Fibroblast of peridontal ligament (primary cell): ENCODE data around the gene SFI1.
A peak's percentile ranks its signal among the peaks of the same experiment; 100 is the strongest.

Experiments used
- DNase-seq: peaks from one replicate; pipeline ENCODE4 v3.0.0-alpha.2; 2010; ENCODE audit errors: extremely low read depth

The SFI1 gene

DNA sequence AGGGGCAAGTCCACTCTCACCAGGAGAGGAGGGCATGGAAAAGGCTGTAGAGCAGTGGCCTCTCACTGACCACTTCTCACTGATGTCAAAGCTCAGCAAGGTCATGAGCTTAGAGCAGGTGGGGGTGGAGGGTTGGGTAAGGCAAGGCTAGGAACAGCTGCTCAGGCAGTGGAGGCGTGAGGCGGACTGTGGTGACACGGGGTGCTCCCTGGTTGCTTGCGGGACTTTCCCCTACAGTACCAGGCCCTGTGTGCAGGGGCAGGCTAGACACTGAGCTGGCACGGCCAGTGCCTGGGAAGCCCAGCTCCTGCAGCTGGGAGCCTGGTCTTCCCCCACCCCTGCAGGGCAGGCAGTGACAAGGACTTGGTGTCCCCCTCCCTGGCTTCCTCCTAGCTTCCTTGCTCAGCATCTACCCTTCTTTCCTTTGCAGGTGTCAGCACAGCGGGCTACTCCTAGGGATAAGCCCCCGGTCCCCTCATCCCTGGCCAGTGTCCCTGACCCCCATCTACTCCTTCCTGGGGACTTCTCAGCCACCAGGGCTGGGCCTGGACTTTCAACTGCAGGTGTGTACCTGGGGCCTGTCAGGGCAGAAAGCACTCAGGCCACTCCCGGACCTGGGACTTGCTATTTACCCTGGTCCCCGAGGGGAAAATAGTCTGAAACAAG is 120.1 kb downstream of the SFI1 start:
- no peak for DNase-seq

DNA sequence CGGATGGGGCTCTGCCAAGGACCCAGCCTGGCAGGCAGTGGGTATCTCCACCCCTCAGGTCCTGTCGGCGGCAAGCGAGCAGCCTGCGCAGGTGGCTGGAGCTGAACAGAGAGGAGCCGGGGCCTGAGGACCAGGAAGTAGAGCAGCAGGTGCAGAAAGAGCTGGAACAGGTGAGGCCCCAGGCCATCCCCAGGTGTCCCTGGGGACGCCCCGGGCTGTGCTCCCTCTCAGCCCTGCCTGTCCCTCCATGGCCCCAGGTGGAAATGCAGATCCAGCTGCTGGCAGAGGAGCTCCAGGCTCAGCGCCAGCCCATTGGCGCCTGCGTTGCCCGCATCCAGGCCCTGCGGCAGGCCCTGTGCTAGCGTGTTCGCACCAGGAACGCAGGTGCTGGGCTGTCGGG is 121.7 kb downstream of the SFI1 start:
- no peak for DNase-seq

DNA sequence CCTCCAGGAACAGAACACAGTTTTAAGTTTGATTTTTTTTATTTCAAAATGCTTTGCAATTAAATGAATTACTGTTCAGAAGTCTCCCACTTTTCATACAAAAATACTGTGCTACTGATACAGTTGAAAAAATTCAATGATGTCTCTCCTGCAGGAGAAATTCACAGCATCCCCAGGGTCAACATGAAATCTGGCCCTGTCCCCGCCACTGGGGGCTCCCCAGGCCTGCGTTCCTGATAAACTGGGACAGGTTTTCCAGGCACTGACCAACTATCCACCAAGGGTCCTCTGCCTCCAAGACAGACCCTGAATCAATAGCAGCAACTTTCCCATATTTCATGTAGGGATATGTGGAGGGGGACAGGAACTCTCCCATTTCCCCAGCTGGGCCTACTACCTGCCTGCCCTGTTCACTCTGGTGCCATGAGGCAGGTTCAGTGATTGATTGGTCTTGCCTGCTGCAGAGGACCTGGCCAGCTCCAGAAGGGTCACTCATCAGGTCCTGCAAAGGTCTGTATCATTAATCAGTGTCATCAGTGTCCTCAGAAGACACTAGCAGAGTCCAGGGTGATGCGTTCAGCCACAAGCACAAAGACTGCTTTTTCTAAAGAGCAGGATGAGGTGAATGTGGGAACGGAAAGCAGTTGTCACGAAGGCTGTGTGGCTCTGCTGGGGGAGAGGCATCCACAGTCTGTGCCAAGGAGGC is 122.3 kb downstream of the SFI1 start:
- DNase-seq = no peak

DNA sequence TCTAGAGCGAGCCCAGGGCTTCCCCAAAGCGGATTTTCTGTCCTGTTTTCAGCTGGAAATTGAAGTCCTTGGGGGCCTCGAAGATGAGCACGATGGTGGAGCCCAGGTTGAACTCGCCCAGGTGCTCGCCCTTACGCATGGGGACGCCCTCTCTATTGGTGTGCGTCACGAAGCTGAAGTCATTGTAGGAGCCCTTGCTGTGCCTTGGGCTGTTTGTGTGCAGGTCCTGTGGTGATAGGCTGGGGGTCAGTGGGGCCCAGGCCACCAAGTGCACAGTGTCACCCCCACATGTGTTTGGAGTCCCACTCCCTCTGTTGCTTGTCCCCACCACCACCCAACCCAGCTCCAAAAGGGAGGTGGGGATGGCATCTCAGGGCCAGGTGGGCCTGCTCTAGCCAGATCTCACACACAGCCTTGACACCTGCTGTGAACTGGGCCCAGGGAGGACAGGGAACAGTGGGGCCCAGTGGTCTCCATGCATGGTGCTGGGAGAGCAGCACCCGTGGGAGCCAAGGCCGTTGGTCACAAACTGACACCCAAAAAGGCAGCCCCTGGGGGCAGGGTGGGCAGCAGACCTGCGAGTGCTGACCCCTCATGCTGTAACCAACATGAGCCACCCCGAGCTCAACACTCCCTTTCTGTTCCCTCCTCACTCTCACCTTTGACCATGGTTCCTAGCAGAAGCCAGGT is 123.4 kb downstream of the SFI1 start:
- DNase-seq = no peak

DNA sequence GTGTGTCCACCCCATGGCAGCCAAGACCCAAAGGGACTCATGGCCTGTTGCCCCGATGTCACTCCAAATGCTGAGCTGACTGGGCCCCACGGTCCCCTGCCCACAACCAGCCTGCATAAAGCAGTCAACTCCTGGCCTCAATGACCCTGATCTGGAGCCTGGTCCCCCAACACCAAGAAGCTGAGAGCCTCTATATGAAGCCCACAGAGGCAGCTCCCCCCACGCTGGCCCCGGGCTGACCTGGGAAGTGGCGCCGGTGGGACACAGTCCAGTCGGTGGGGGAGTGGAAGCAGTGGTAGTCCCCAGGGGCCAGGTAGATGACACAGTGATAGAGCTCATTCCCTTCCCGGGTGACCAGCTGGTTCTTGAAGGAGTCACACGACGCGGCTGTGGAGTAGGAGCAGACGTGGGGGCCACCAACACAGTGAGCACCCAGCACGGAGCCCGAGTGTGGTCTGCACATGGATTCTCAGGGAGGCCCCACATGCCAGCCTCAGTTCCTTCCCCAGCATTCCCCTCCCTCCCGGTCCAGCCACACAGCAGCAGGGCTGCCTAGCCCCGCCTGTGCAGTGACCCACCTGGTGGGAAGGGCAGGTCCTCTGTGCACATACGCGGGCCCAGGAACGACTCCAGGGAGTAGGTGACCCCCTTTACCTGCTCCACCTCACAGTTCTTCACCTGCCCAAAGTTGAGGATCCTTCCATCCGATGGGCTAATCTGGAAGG is 124.6 kb downstream of the SFI1 start:
- DNase-seq = no peak

DNA sequence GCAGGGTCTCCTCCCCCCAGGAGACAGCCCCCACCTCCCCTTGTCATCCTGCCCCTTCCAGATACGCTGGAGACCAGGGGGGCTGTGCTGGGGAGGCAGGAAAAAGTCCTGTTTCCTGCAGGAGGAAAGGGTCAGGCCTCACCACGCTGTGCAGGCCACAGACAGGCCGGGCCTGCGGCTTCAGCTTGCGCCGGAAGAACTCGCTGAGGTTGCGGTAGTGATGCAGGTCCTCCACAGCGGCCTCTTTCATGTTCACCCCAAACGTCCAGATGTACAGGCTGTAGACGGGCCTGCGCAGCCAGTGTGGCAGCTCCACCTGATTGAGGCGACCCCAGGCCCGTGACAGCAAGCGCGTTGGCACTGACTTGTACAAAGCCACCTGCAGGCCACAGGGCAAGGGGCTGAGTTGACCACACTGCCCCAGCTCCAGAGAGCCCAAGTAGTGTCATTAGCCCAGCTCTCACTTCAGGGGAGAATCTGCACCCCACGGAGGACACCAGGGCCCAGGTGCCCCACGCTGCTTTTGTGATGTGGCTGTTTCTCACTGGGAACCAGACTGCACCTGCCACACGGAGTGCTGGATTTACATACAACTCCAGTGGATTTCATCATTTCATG is 125.3 kb downstream of the SFI1 start:
- no peak for DNase-seq

DNA sequence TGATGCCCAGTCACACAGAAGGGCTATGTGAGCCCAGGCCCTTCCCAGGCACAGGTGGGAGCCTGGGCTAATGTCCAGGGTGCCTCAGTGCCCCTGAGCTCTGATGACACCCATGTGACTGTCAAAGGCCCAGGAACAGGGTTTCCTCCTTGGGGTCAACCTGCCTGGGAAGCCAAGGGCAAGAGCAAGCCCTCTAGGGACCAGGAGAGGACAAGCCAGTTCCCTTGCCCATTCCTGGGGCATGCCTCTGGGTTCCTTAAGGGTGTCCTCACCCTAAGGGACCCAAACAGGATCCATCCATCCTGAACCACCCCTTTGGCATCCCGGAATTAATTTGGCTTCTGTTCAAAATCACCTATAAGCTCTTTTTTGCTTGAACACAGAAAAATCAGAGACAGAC is 126.6 kb downstream of the SFI1 start:
- DNase-seq = no peak

DNA sequence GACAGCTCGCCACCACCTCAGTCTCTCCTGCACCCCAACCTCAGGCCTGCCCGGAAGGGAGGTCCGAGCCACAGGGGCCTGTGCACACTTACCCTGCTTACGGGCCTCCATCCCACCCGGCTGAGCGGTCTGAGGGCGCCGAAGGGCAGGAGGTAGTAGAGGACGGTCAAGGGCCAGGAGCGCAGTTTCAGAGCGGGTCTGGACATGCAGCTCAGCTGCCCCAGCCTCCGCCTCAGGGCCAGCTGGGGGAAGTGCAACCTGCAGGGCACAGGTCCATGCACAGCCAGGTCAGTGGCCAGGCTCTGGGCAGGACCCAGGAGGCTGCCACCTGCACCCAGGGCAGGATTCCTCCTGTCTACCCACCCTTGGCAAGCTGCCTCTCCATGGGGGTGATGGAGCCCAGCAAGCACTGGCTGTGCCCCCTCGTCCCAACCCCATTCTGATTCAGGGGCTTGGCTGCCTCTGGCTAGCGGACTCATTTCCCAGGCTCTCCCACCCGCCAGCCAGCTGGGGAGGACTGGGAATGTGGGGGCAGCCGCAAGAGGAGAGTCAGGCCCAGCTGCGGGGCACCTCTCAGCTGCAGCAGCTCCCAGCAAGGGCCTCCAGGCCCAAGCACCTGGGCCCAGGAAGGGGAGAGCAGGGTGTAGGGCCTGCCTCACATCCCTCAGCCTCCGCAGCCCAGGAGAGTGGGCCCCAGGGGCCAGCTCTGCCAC is 127.4 kb downstream of the SFI1 start:
- DNase-seq = no peak

DNA sequence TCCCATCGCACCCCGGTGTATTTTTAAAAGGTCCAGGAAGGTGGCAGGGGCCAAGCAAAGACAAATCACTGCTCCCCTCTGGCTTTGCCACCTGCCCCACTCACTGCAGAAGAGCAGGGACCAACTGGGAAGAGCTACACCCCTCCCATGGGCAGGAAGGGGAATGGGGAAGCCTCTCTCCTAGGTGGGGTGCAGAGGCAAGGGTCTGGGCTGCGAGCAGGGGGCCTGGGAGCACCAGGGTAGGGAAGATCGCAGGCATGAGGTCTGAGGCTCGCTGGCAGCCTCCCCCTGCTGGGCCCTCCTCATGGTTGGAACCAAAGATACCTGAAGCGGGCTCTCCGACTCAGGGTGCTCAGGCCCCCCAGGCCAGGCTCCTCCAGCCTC is 128.9 kb downstream of the SFI1 start:
- no peak for DNase-seq

DNA sequence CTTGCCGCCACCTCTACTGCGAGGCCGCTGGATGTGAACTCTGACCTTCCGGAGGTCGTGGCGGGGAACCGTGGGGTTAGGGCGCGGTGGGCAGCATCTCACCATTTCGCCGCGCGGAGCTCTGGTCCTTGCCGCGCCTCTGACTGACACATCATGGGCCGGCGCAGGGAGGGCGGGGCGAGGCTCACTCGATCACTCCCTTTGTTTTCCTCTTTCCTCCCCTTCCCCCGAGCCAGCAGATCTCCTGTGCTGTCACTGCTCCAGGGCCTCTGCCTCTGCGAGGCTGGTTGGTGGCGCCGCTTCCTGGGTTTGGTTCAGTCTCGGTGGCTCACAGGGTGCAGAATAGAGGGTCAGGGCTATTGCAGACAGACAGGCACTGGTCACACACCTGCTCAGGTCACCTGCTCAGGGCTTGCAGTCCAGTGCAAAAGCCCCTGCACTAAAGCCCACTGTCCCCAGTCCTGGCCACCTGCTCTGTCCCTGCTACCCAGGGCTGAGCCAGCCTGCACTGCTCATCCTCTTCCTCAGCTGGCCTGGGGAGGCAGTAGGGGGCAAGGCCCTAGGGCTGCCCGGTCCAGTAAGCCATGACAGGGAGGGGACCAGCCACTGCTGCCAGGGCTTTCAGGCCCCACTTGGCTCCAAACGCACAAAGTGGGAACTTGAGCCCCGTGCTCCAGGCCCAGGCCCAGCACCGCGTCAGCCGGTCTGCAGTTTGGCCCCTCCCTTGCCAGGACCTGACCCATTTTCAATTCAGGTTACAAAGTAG is 129.5 kb downstream of the SFI1 start:
- DNase-seq = no peak

DNA sequence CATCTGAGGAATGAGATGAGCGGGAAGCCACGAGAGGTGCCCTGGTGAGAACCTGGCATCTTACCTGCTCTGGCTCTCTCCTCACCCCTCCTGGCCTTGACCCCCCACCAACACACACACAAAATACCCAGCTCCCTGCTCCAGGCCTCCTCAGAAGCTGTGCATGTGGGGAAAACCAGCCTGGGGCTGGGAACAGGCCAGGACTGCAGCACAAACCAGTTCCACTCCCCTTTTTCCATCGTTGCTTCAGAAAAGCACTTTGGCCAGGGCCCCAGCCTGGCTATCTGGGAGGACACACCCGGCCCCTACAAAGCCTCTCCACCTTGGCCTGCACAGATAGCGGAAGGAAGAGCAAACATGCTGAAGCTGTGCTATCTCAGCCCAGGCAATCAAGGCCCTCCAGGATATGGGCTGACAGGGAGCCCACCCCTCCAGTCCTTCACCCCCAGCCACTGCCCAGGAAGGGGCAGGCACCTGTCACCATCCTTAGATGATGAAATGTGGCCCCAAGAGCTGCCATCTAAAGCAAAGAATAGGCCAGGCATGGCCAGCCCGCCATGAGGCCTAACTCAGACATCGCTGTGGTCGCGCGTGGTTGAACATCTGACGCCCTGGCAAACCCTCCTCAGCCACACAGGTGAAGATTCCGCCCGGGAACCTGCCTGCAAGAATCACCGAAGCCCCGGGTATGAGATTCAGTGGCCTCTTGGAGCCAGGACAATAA is 130.3 kb downstream of the SFI1 start:
- peak; percentile 15 for DNase-seq

DNA sequence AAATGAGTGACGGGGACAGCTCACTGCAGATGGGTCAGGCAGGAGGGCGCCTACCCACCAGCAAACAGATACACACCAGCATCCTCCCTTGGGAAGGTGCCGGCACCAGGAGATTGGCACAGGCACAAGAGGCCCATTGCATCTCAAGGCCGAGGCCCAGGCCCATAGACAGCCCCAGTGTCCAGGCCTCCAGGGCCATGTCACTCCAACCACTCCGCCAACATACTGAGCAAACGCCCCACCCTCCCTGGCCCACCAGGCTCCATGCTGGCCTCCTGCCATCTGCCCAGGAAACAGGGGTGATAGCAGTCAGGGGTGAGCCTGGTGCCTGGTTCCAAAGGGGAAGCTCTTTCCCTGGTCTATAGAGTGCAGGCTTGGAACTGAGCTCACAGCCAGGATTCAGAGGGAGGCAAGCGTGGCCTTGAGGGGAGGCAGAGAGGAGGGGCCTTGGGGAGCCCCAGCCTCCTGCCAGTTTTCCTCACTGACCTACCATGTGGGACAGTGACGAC is 130.9 kb downstream of the SFI1 start:
- no peak for DNase-seq

DNA sequence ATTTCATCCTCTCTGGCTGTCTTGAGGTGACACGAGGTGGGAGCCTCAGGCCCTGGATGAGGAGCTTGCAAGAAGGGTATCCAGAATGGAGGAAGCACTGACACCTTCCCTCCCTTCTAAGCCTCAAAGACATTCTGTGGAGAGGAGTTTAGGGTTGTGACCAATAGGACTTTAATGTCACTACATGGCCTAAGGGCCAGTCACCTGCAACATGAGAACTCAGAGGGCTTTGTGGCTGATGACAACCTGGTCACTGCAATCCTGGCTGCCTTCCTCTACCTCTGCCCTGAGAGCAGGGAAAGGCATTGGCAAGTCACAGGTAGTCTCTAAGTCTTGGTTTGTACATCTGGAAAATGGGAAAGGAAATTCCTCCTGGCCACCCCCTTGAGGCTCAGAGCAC is 132.0 kb downstream of the SFI1 start:
- no peak for DNase-seq

DNA sequence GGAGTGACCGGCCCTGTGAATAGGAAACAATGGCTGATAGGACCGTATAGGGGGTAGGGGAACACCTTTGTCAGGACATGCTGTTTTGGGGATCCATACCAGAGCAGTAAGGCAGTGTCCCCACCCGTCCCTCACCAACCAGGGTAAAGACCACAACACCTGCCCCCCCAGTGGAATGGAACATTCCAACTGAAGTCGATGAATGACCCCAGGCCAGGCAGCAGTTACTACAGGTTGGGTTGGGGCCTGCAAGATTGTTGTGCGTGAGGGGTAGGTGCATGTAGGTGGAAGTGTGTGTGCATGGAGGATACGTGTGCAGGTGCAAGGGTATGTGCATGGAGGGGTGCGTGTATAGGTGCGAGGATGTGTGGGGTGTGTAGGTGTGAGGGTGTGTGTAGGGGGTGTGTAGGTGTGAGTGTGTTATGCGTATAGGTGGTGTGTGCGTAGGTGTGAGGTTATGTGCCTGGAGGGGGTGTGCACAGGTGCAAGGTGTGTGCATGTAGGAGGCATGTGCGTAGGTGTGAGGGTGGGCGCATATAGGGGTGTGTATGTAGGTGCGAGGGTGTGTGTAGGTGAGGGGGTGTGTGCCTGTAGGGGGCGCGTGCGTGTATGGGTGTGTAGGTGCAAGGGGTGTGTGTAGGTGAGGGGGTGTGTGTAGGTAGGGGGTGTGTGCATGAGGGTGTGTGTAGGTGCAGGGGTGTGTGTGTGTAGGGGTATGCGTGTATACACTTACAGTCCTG is 132.8 kb downstream of the SFI1 start:
- DNase-seq = no peak

DNA sequence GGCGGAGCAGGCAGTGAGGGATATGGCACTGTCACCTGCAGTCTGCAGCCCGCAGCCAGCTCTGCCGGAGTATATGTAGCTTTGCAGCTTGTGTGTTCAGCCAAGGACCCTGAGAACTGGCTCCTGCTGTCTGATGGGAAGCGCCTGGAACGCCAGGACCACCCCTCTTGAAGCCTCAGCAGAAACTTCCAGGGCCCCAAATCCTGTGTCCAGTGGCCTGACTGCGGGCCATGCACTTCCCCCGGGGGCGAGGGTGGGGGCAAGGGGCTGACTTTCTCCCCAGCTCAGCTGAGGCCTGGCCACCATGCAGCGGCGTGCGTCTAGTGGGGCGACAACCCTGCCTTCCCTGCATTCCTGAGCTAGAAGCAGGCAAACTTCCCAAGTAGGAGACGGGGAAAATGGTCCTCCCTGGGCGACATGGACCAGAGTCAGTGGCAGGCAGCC is 133.4 kb downstream of the SFI1 start:
- no peak for DNase-seq

DNA sequence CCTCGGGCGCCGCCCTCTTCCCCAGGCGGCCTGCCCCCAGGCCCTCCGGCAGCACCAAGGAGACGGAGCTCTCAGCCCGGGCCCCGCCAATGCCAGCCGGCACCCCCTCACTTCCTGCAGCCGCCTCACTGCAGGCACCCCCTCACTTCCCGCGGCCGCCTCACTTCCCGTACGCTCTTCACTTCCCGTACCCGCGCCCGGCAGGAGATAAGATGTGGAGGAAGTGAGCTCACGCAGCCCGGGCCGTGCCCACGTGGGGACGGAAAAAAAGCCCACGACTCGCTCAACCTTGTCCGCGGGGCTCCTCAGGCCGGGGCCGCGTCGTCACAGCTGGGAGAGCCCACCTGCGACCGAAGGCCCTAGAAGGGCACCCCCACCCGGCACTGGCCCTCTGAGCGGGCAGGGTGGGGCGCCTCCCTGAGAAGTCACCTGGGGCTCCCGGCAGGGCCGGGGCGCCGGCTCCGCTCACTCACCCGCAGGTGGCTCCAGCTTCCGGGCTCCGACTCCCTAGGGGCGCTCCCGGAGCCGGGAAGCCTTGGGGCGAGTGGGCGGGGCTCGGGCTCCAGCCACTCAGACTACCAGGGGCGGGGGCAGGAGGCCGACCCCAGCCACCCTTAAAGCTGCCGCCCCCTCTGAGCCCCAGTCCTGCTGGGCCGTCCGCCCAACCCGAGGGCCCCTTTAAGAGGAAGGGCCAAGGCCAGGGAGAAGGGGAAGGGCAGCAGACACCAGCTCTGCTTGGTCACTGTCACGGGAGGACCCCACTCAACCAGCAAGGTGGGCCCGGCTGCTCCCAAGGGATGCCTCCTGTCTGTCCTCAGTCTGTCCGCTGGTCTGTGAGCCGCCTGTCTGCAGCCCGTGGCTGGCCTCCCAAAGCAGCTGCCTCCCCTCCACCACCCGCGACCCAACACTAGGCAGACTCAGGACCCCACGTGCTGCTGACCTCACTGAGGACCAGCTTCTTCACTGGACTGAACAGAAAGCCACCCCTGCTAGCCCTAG is 134.3 kb downstream of the SFI1 start:
- peak; percentile 60 for DNase-seq

DNA sequence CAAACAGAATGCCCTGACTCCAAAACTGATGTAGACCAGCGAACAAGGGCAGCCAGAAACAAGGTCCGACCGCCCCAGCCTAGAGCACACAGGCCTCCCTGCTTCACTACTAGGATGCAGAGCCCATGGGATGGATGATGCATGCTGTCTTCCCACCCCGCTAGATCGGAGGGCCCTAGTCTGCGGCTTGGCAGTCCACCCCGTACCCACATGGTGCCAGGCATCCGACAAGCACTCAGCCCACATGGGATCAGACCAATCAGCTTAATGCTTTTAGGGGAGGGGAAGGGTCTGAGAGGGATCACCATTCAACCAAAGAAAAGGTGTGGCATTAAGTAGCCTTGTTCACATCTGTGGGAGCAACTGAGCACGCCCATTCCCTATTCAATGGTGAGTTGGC is 135.1 kb downstream of the SFI1 start:
- DNase-seq = peak; percentile 9
